Amygdala (tissue), 56 donors: ENCODE measurements around the gene RPS16.

Experiments used
- DNase-seq, 56 donors: peaks; one replicate each; lab custom pipeline; 2025; lab: John Stamatoyannopoulos, UW

The RPS16 gene

GRCh38 chr19:39408392-39409207, 27.1 kb downstream of the RPS16 start:
- peak in 3 of 56 donors; percentile 5 to 54 (median 43) for DNase-seq

- peak in 5 of 56 donors; percentile 6 to 41 (median 14) for DNase-seq
Measured at GRCh38 chr19:39407660-39408391, 27.9 kb downstream of the RPS16 start.

DNA sequence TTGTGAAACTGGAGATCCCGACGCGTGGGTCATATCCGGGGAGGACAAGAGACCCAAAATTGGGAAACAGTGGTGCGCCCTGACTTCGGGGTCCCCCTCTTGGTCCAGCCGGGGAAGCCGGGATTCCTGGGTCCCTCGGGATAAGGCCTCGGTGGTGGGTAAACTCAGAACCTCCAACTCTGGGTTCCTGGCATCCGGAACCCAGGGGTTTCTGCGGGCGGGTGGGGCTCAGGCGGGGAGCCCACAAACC, 28.4 kb downstream of the RPS16 start:
- peak in 1 of 56 donors; percentile 22 for DNase-seq

DNA sequence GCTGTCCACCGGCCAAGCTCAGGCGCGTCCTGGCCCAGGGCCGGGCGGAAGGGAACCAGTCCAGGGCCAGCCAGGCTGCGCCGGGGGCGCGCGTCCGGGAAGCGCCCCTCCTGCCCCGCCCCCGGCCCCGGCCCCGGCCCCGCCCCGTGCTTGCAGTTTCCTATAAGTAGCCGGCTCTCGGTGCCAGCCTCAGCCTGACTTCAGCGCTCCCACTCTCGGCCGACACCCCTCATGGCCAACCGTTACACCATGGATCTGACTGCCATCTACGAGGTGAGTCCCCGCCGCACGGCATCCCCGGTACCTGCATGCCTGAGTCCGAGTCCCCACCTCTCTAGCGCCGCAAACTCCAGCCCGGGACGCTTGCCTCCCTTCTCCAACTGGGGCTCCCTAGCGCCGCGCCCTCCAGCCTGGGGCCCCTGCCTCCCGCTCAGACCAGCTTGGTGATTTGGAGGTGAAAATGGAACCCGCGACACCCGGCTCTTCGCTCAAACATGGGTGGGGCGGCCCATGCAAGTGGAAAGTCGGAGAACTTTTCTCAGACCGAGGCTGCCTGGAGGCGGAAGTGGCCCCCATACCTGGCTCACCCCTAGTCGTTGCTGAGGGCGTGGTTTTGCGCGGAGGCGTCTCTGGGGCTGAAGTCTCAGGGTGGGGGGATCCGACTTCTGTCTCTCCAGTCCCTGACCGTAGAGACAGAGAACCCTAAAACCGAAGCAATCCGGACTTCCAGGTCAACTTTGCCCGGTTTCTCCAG, 28.9 kb downstream of the RPS16 start, which contains the start of gene ZFP36:
TSS of gene ZFP36 (plus strand) at position 192 of the 754 bp plus-strand sequence. CDS start at position 250, 58 bp downstream.
- peak in 53 of 56 donors; percentile 33 to 95 (median 70) for DNase-seq

GRCh38 chr19:39405958-39406655, 29.6 kb downstream of the RPS16 start:
- peak in 10 of 56 donors; percentile 50 to 77 (median 70) for DNase-seq

DNA sequence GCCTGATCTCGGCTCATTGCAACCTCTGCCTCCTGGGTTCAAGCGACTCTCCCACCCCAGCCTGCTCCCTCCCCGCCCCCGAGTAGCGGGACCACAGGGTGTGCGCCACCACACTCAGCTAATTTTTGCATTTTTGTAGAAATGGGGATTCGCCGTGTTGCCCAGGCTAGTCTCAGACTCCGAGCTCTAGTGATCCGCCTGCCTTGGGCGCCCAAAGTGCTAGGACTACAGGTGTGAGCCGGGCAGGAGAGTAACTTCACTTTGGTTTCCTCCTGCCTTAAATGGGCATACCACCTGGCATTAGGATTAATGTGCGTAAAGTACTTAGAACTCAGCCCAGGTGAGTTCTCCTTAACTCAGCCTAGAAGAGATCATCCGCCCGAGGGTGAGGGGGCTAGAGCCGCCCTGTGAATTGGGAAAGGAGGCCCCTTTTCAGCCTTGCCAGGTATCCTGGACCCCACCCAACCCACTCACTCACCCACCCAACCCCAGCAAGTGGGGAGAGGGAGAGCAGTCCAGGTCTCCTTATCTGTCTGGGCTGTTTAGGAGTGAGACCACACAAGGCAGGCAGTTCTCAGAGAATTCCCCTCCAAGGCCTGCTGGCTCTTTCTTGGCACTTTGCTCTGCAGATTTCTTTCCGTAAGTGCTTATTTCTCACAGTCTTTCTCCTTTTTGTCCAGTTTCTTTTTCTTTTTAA, 30.3 kb downstream of the RPS16 start:
- no peak for DNase-seq

GRCh38 chr19:39403331-39404312, 32.1 kb downstream of the RPS16 start:
- peak in 52 of 56 donors; percentile 16 to 97 (median 64) for DNase-seq

- DNase-seq, result peak in 47 of 56 donors; percentile 28 to 89 (median 58)
Measured at GRCh38 chr19:39402346-39403300, 33.1 kb downstream of the RPS16 start.

GRCh38 chr19:39401549-39402345, 34.0 kb downstream of the RPS16 start:
- DNase-seq, result peak in 10 of 56 donors; percentile 11 to 58 (median 25)

- DNase-seq, result no peak
Measured at GRCh38 chr19:39401070-39401548, 34.6 kb downstream of the RPS16 start.

DNA sequence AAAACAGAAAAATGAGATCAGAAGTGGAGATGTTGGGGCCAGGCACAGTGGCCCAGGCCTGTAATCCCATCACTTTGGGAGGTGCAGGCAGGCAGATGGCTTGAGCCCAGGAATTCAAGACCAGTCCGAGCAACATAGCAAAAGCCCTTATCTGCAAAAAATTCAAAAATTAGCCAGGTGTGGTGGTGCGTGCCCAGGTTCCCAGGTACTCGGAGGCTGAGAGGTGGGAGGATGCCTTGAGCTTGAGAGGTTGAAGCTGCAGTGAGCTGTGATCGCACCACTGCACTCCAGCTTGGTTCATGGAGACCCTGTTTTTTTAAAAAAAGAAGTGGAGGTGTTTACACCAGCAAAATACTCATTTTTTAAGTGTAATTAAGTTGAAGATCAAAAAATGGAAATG, 35.7 kb downstream of the RPS16 start:
- no peak for DNase-seq

DNA sequence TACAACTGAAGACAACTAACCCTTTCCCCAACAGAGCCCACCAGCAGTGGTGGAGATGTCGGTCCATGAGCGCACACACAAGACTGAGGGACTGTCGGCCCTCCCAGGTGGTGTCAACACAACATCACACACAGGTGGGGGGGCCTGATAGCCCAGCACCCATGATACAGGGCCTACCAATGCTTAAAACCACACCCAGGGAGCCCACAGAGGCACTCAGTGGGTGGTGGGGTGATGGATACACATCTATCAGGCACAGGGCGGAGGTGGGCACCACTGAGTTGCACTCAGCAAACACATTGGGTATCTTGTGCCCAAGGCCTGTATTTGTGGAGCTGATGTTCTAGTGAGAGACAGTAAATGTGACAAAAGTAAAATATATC, 36.1 kb downstream of the RPS16 start:
- no peak for DNase-seq

- peak in 19 of 56 donors; percentile 10 to 56 (median 30) for DNase-seq
Measured at GRCh38 chr19:39398297-39398864, 37.4 kb downstream of the RPS16 start.

GRCh38 chr19:39397360-39398296, 38.1 kb downstream of the RPS16 start:
- DNase-seq, result peak in 52 of 56 donors; percentile 22 to 87 (median 58)
